SK-N-SH (cell line): Measurements from ENCODE around the gene ZFP36L1. TPM values are rescaled to one million over a fixed set of nuclear protein-coding genes. Genes with fewer than 3 reads are reported as not detected.

Experiments
- CTCF ChIA-PET: fragments of 300-600, 350-600 bp; formaldehyde crosslinking; extraction: SDS; loops from one replicate; lab custom pipeline; 2021; lab: Yijun Ruan, JAX
- POLR2A ChIA-PET: fragments of 350-600 bp; sonication (Branson Sonifier 250); formaldehyde crosslinking; extraction: SDS; loops from one replicate; lab custom pipeline; 2020; ENCODE audit warnings: antibody characterized with exemption, inconsistent platforms; lab: Yijun Ruan, JAX
- DNase-seq: peaks from one replicate; pipeline ENCODE4 v3.0.0; 2012
- H2AFZ ChIP-seq: fragments of 200-600 bp; sonication (generic); 2 replicates; pipeline ENCODE4 v1.8.1; 2016; ENCODE audit warnings: antibody characterized with exemption, mild to moderate bottlenecking, low read depth
- H3F3A ChIP-seq: fragments of 200-600 bp; sonication (generic); replicated peaks from 2 replicates; pipeline ENCODE3; 2016; ENCODE audit warnings: antibody characterized with exemption, mild to moderate bottlenecking; ENCODE audit not compliant: insufficient read depth
- H3K27ac ChIP-seq, 2 experiments: fragments of 200-500 bp in 1 of 2; fragments of 200-600 bp in 1 of 2; sonication (Bioruptor generic) in 1 of 2; sonication (generic), shearing (Covaris generic) in 1 of 2; 2 replicates each; pipeline versions ENCODE4 v1.5.1 to v1.6.1; 2014 to 2016; ENCODE audit warnings: low read depth in 2 of 2, inconsistent platforms in 1 of 2, low read length in 1 of 2, mild to moderate bottlenecking in 1 of 2, mixed read lengths in 1 of 2
- H3K27me3 ChIP-seq: fragments of 200-600 bp; sonication (generic), shearing (Covaris generic); 2 replicates; pipeline ENCODE4 v1.6.1; 2016; ENCODE audit warnings: mixed run types; ENCODE audit not compliant: insufficient read depth
- H3K36me3 ChIP-seq, 2 experiments: fragments of 200-500 bp in 1 of 2; fragments of 200-600 bp in 1 of 2; sonication (Bioruptor generic) in 1 of 2; sonication (generic) in 1 of 2; replicated peaks in 1 of 2; 2 replicates each; pipeline versions ENCODE3 to v1.5.1; 2014 to 2016; ENCODE audit warnings: low read length in 1 of 2, mild to moderate bottlenecking in 1 of 2; ENCODE audit not compliant: insufficient read depth in 2 of 2, control insufficient read depth in 1 of 2
- H3K4me1 ChIP-seq, 2 experiments: fragments of 200-500 bp in 1 of 2; fragments of 200-600 bp in 1 of 2; sonication (Bioruptor generic) in 1 of 2; sonication (generic), shearing (Covaris generic) in 1 of 2; 2 replicates each; pipeline versions ENCODE4 v1.5.1 to v1.6.1; 2014 to 2016; ENCODE audit warnings: low read depth in 1 of 2, low read length in 1 of 2, mixed run types in 1 of 2; ENCODE audit not compliant: insufficient read depth in 2 of 2, control insufficient read depth in 1 of 2
- H3K4me2 ChIP-seq: fragments of 200-600 bp; sonication (generic), shearing (Covaris generic); 2 replicates; pipeline ENCODE4 v1.6.1; 2017; ENCODE audit warnings: mixed run types
- H3K4me3 ChIP-seq, 2 experiments: fragments of 200-500 bp in 1 of 2; fragments of 200-600 bp in 1 of 2; sonication (Bioruptor generic) in 1 of 2; sonication (generic), shearing (Covaris generic) in 1 of 2; 2 replicates each; pipeline versions ENCODE4 v1.5.1 to v1.8.1; 2014 to 2016; ENCODE audit warnings: low read depth in 2 of 2, inconsistent platforms in 1 of 2, low read length in 1 of 2, mild to moderate bottlenecking in 1 of 2, mixed read lengths in 1 of 2, moderate library complexity in 1 of 2
- H3K79me2 ChIP-seq: fragments of 200-600 bp; sonication (generic); 2 replicates; pipeline ENCODE4 v1.8.1; 2017; ENCODE audit warnings: mild to moderate bottlenecking; ENCODE audit not compliant: insufficient read depth
- H3K9ac ChIP-seq: fragments of 200-600 bp; sonication (generic); 2 replicates; pipeline ENCODE4 v1.6.1; 2017; ENCODE audit warnings: mixed run types
- H3K9me2 ChIP-seq: fragments of 200-600 bp; sonication (generic); 2 replicates; pipeline ENCODE4 v1.6.1; 2017; ENCODE audit warnings: mixed run types
- H3K9me3 ChIP-seq: fragments of 200-600 bp; sonication (generic); 2 replicates; pipeline ENCODE4 v1.6.1; 2017; ENCODE audit warnings: mixed run types, mild to moderate bottlenecking, moderate library complexity
- H4K20me1 ChIP-seq: fragments of 200-600 bp; sonication (generic); 2 replicates; pipeline ENCODE4 v1.6.1; 2017; ENCODE audit warnings: mild to moderate bottlenecking, mixed run types; ENCODE audit not compliant: insufficient read depth
- CHD2 ChIP-seq: fragments of 150-350 bp; IDR thresholded peaks from 2 replicates; pipeline ENCODE4 v1.6.1; 2018; ENCODE audit warnings: low read length; ENCODE audit not compliant: partially characterized antibody
- FOXJ3 ChIP-seq: sonication (generic); formaldehyde crosslinking; IDR thresholded peaks from 2 replicates; pipeline ENCODE4 v1.5.1; 2020; ENCODE audit warnings: mild to moderate bottlenecking, missing genetic modification reagents
- FOXM1 ChIP-seq: IDR thresholded peaks from 2 replicates; pipeline ENCODE4 v1.4.0; 2012; ENCODE audit warnings: low read depth, mild to moderate bottlenecking
- GATA2 ChIP-seq: sonication (generic); formaldehyde crosslinking; IDR thresholded peaks from 2 replicates; pipeline ENCODE4 v1.5.0; 2020; ENCODE audit warnings: mild to moderate bottlenecking, missing genetic modification reagents
- IRF3 ChIP-seq: fragments of 150-350 bp; IDR thresholded peaks from 2 replicates; pipeline ENCODE4 v1.6.1; 2016; ENCODE audit warnings: mild to moderate bottlenecking, low read depth, low read length
- JUND ChIP-seq: IDR thresholded peaks from 2 replicates; pipeline ENCODE4 v1.4.0; 2012
- MXI1 ChIP-seq: IDR thresholded peaks from 2 replicates; pipeline ENCODE4 v1.6.1; 2012; ENCODE audit warnings: mild to moderate bottlenecking, low read depth, low read length, improper control_type of control experiment
- NFIC ChIP-seq: IDR thresholded peaks from 2 replicates; pipeline ENCODE4 v1.4.0; 2012; ENCODE audit warnings: borderline replicate concordance
- RFX5 ChIP-seq: IDR thresholded peaks from 2 replicates; pipeline ENCODE4 v1.6.1; 2012; ENCODE audit warnings: mild to moderate bottlenecking, improper control_type of control experiment, low read length
- TCF12 ChIP-seq: IDR thresholded peaks from 2 replicates; pipeline ENCODE4 v1.4.0; 2012
- USF1 ChIP-seq: IDR thresholded peaks from 2 replicates; pipeline ENCODE4 v1.4.0; 2012; ENCODE audit warnings: low read depth, borderline replicate concordance
- USF2 ChIP-seq: fragments of 150-350 bp; IDR thresholded peaks from 2 replicates; pipeline ENCODE4 v1.6.1; 2017; ENCODE audit warnings: antibody characterized with exemption, low read length, low read depth, borderline replicate concordance
- WGBS: methylation state at CpG from one replicate; pipeline ENCODE4 v1.1.6; 2017; ENCODE audit warnings: low lambda C conversion rate; 5-methylcytosine and 5-hydroxymethylcytosine counted together
- polyA plus RNA-seq, 3 experiments: library from polyadenylated mRNA; depleted of rRNA; stranded (reverse); fragments of >200 nt; gene quantifications; 2 replicates each; pipeline ENCODE4 v1.2.3, GENCODE V29; 2012

The ZFP36L1 gene
- polyA plus RNA-seq, 1 of the 3 experiments (the other 2 are of a cell fraction), result 16.5 TPM

- Histone ChIP-seq H4K20me1 (no peaks in the 10 kb centered on the region), H3K36me3 (no peaks in the 10 kb centered on the region), H3K4me2 (no peak overlapping the region), H3K27me3 (no peaks in the 10 kb centered on the region), H3K4me3 (no peak overlapping the region), H2AFZ (no peak overlapping the region), H3K9me2 (no peaks in the 10 kb centered on the region), H3K79me2 (no peaks in the 10 kb centered on the region), H3F3A (peaks cover 5% of the 10 kb centered on the region), H3K4me1 (peaks cover 5 to 23% of the 10 kb centered on the region in 2 experiments; a peak in 2 of 4 replicates), H3K27ac (no peak overlapping the region), H3K9ac (no peak overlapping the region), H3K9me3 (no peaks in the 10 kb centered on the region)
- CTCF ChIA-PET, result interaction anchor here (0.7 to 2.9 kb wide), 2 partner anchors 30 to 59 kb away, joined by 3 to 6 read pairs; no protein-coding TSS in a partner anchor
- WGBS, result 93% methylated on average over 3 of the region's 3 CpGs
- no peak for DNase-seq
- POLR2A ChIA-PET, result no interaction called here
- no peak for TF ChIP-seq FOXJ3 (CRISPR knock-in tag)
- TF ChIP-seq CHD2, result no peak
- no peak for TF ChIP-seq TCF12
- no peak for TF ChIP-seq MXI1
- no peak for TF ChIP-seq JUND
Measured at GRCh38 chr14:68758301-68758700, 34.6 kb downstream of the ZFP36L1 start.

GRCh38 chr14:68757618-68758081, 35.2 kb downstream of the ZFP36L1 start:
- 88% methylated on average over 4 of the region's 4 CpGs for WGBS
- peaks cover 5% of the 10 kb centered on the region for H3F3A ChIP-seq
- CTCF ChIA-PET, result interaction anchor here (2.9 kb wide), 1 partner anchor 31 kb away, joined by 6 read pairs; no protein-coding TSS in a partner anchor
- no peak overlapping the region for H2AFZ ChIP-seq
- H4K20me1 ChIP-seq, result no peaks in the 10 kb centered on the region
- H3K4me1 ChIP-seq, result peaks cover 0 to 17% of the 10 kb centered on the region in 2 experiments; a peak in 2 of 4 replicates
- DNase-seq, result no peak
- no peaks in the 10 kb centered on the region for H3K79me2 ChIP-seq
- H3K9me2 ChIP-seq, result no peaks in the 10 kb centered on the region
- H3K4me2 ChIP-seq, result no peak overlapping the region
- no peak overlapping the region for H3K27ac ChIP-seq
- no peaks in the 10 kb centered on the region for H3K9me3 ChIP-seq
- POLR2A ChIA-PET, result no interaction called here
- H3K27me3 ChIP-seq, result no peaks in the 10 kb centered on the region
- H3K4me3 ChIP-seq, result no peak overlapping the region
- TF ChIP-seq RFX5, result no peak
- no peaks in the 10 kb centered on the region for H3K36me3 ChIP-seq
- no peak overlapping the region for H3K9ac ChIP-seq

- no peaks in the 10 kb centered on the region for H3K27me3 ChIP-seq
- peaks cover 5% of the 10 kb centered on the region for H3F3A ChIP-seq
- no peaks in the 10 kb centered on the region for H3K9me3 ChIP-seq
- no peaks in the 10 kb centered on the region for H3K36me3 ChIP-seq
- H4K20me1 ChIP-seq, result no peaks in the 10 kb centered on the region
- 82% methylated on average over 6 of the region's 6 CpGs for WGBS
- no peak overlapping the region for H3K27ac ChIP-seq
- H3K4me1 ChIP-seq, result peaks cover 0 to 13% of the 10 kb centered on the region in 2 experiments; a peak in 2 of 4 replicates
- H3K4me3 ChIP-seq, result no peak overlapping the region
- H2AFZ ChIP-seq, result no peak overlapping the region
- no peak overlapping the region for H3K9ac ChIP-seq
- DNase-seq, result no peak
- H3K4me2 ChIP-seq, result no peak overlapping the region
- no peak for TF ChIP-seq IRF3
- no peak for TF ChIP-seq GATA2 (CRISPR knock-in tag)
- TF ChIP-seq NFIC, result no peak
- TF ChIP-seq USF1, result no peak
- no peak for TF ChIP-seq CHD2
- no peak for TF ChIP-seq FOXM1
- TF ChIP-seq TCF12, result no peak
- TF ChIP-seq USF2, result no peak
- TF ChIP-seq, all 33 proteins: peak for 0
- CTCF ChIA-PET, result interaction anchor here (1.2 to 2.9 kb wide), 3 partner anchors 31 to 508 kb away, joined by 3 to 6 read pairs (median 3); no protein-coding TSS in a partner anchor
- no peaks in the 10 kb centered on the region for H3K9me2 ChIP-seq
- no peaks in the 10 kb centered on the region for H3K79me2 ChIP-seq
- POLR2A ChIA-PET, result no interaction called here
Measured at GRCh38 chr14:68756734-68757133, 36.1 kb downstream of the ZFP36L1 start.
